ENCODE results near the gene AOC1. TPM values are rescaled to one million over a fixed set of nuclear protein-coding genes. Genes with fewer than 3 reads are reported as not detected.
A peak's percentile ranks its signal among the peaks of the same experiment; 100 is the strongest.

Gene AOC1
- total RNA-seq, 1 donor from 2014 or later = 0.96 TPM

DNA sequence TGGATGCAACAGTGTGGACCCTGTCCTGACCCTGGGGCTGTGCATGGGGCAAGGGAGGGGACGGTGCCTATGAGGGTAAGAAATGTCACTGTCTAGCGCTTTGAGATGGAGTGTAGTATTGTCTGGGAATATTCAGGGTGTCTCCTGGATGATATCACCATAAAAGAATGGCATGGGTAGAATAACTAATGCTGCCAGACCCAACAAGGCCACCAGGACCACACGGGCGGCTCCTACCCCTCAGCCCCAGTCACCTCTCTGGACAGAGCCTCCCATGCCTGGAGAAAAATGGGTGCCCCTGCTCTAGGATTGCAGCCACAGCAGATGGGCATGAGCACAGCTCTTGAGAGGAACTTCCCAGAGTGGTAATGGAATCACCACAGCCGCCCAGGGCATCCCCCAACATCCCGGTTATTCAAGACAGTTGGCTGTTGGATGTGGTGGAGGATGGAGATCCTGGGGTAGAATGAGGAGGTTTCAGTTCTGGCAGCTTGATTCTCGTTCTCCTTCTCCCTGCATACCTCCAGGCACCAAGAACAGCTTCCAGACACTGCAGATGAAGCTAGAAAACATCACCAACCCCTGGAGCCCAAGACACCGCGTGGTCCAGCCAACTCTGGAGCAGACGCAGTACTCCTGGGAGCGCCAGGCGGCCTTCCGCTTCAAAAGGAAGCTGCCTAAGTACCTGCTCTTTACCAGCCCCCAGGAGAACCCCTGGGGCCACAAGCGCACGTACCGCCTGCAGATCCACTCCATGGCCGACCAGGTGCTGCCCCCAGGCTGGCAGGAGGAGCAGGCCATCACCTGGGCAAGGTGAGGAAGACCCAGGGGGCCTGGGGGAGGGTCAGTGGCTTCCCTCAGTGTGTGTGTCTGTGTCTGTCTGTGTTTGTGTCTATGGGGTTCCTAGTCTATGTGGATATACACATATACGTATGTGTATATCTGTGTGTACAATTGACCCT lies 6.2 kb downstream of the AOC1 start:
- no peak for DNase-seq (ENCODE audit: low spot score)

DNA sequence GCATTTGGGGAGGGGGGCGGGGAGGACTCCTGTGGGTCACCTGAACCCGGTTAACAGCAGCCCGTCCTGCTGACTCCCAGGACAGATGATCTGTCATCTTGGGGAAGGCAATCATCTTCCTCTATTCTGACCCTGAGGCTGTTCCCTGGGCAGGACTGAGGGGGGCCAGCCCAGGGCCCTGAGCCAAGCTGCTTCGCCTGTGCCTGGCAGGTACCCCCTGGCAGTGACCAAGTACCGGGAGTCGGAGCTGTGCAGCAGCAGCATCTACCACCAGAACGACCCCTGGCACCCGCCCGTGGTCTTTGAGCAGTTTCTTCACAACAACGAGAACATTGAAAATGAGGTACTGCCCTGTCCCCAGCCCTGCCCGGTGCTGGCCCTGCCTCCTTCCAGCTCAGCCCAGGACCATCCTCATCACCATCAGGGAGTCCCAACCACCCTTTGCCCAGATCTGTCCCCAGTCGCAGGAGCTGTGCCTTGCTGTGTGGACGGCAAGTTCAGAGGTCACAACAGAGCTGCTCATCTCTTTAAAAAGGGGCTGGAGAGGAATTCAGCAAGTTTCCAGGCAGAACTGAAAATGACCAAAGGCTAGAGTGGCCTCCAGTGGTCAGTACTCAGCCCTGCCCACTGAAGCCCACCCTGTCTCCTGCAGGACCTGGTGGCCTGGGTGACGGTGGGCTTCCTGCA lies 8.1 kb downstream of the AOC1 start:
- no peak for DNase-seq (ENCODE audit: low spot score)

DNA sequence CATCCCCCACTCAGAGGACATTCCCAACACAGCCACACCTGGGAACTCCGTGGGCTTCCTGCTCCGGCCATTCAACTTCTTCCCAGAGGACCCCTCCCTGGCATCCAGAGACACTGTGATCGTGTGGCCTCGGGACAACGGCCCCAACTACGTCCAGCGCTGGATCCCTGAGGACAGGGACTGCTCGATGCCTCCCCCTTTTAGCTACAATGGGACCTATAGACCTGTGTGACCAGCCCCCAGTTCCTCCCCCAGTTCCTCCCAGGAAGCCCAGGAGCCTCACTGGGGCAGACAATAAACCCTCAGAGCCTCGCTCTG lies 8.6 kb downstream of the AOC1 start:
- DNase-seq (ENCODE audit: low spot score) = no peak

DNA sequence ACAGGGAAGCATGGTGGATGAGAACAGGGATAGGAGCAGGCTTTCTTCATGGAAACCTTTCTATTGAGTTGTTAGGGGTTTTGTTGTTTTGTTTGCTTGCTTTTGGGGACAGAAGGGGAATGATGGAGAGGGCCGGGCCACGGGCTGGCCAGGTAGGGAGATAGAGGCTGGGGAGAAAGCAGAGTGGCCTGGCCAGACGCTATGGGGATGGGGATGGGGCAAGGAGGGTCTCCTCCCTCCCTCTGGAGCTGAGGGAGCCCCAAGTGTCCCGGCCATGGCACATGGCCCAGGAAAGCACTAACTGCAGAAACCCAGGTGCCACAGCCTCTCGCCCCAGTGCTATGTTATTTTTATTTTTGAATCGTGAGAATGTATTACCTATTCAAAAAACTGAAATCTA lies 10.0 kb downstream of the AOC1 start:
- no peak for DNase-seq (ENCODE audit: low spot score)

DNA sequence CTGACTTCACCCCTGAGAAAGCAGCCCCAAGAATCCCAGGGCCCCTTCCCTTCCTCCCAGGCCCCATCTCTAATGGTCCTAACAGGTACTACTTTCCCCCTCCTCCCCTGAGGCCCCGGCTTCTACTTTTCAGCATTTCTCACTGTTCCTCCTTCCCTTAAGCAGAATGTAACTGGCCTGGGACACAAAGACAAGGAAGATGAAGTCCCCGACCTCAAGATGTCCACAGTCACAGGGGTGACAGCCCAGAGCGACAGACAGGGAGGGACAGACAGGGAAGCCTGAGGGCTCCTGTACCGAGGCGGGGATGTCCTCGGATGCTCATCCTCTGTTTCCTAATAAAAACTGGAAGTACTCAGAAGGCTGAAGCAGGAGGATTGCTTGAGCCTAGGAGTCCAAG lies 11.6 kb downstream of the AOC1 start:
- no peak for DNase-seq (ENCODE audit: low spot score)

DNA sequence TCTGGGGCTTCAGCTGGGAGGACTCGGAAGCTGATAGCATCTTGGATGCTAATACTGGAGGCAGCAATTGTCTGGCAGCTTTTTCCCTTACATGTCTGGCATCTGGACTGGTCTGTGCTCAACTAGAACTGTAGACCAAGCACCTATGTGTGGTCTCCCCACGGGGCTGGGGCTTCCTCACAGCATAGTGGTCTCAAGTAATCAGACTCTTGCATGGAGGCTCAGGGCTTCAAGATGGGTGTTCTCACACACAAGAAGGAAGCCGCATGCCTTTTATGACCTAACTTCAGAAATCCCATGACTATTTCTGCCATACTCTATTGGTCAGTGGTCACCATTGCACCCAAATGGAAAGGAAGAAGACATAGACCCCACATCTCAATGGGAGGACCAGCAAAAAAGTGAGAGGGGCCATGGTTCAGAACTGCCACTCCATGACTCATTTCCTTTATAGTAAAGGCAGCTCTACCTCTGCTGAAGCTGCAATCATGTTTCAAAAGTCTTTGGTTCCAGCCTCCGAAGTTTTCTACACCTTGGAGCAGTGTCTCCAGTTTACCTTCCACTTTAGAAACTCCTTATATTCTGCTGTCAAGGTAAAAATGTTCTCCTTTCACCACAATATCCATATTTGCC lies 14.7 kb downstream of the AOC1 start:
- no peak for DNase-seq (ENCODE audit: low spot score)

DNA sequence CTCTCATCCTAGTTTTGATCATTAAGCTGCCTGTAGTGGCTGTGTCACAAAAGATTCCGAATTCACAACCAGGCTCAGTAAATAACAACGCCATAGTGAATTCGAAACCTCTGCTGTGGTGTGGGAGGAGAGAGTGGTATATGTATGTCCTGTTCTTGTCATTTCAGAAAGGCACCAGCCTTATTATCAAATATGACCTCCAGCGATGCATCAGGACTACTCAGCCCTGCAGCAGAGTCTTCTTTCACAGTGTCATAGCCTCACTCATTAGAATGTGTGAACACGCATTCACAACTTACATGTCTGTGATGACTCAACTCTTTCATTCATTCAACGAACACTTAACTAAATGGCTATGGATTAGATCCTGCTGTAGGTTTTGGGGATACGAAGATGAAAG lies 15.3 kb downstream of the AOC1 start:
- DNase-seq (ENCODE audit: low spot score) = no peak

DNA sequence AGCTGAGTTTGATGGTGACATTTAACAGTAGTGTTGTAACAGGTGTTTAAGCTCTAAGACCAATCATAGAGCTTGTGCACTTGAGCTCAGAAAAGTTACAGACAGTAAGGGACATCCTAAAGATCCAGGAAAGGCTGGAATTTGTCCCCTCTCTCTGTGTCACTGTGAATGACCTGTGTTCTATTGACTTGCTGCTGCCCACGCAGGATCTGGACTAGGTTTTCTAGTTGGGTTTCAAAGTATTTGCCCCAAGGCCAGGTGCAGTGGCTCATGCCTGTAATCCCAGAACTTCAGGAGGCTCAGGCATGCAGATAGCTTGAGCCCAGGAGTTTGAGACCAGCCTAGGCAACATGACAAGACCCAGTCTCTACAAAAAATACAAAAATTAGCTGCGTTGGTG lies 17.1 kb downstream of the AOC1 start:
- DNase-seq (ENCODE audit: low spot score) = no peak

DNA sequence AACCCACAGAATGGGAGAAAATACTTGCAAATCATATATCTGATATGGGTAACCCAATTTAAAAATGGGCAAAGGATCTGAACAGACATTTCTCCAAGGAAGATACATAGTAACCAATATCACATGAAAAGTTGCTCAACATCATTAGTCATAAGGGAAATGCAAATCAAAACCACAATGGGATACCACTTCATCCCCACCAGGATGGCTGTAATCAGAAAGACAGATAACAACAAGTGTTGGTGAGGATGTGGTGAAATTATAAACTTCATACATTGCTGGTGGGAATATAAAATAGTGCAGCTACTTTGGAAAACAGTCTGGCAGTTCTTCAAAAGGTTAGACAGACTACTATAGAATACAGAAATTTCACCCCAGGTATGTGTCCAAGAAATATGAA lies 19.3 kb downstream of the AOC1 start:
- no peak for DNase-seq (ENCODE audit: low spot score)

DNA sequence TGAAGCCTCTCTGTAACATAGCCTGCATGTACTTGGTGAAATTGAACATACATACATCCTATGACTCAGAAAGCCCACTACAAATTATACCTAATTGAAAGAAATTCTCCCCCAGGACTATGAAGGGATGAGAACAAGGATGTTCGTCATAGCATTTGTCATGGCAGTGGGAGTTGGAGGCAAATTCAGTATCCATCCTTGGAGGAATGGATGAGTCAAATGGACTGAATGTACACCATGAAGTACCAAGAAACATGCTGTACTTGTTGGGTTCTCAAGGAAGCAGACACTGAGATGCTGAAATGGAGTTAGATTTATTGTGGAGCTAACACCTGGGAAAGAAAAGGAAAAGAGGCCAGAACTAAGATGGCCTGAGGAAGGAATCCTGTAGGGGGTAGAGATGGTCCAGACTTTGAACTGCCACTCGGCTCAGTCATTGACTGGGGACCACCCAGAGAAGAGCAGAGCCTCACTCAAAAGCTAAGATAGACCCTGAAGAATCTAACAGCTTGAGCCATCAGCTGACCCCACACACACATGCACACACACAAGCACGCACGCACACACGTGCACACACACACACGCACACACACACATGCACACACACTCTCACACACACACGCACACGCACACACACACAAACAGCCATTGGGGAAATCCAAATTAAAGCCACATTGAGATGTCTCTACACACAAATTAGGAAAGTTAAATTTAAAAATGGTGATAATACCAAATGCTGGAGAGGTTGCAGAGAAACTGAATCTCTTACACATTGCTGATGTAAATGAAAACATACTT lies 22.3 kb downstream of the AOC1 start:
- DNase-seq (ENCODE audit: low spot score) = no peak

DNA sequence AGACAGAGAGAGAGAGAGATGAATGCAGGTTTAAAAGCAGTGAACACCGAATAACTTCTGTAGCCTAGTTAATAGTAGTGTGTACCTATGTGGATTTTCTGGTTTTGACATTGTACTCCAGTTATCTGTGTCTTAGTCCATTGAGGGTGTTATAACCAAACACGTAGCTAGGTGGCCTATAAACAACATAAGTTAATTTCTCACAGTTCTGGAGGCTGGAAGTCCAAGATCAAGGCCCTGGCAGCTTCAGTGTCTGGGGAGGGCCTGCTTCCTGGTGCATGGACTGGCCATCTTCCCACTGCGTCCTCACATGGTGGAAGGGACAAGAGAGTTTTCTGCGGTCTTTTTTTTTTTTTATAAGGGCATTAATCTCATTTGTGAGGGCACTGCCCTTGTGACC lies 23.5 kb downstream of the AOC1 start:
- DNase-seq (ENCODE audit: low spot score) = no peak

DNA sequence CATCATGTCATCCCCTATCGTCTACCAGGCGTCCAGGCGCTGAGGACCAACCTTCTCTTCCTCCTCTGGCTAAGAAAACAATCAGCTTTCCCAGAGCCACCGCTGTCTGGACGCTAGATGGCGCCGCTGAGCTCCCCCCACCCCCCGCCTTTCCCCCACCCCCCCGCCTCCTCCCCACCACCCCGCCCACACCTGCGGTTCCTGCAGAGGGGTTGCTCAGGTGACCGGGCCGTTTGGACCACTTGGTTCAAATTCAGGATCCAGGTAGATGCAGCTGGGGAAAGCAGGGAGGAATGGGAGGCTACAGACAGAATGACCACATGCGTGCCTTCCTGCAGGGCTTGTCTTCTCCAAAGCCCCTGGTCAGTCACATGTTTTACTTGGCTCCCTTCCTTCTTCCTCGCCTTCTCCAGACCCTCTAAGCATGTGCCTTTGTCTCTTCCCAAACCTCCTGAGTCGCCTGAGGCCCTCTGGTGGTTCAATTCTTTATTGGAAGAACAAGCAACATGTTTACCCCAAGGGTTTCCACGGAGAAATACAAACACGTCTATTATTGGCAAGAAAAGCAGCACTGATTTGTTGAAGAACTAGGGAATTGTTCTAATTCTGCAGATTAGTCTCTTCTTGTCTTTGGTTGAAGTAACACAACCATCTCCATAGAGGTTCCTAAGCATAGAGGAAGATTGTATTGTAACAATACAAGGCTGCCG lies 24.7 kb downstream of the AOC1 start:
- DNase-seq (ENCODE audit: low spot score) = peak; percentile 96

DNA sequence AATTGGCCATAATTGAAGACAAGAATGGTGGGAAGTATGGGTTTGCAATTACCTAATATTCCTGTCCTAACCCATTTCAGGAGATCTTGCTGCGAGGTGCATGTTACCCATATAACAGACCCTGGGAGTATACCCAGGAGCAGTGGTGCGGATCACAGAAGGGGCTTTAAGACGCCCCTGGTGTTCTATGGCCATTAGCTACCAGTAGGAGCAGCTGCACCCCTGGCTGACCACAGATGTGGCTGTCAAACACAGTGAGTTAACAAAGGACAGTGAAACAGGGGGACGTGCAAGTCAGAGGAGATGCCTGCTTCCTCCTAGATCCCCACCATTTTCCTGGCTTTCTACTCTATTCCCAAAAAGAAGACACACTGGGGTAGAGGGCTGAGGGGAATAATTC lies 25.2 kb downstream of the AOC1 start:
- no peak for DNase-seq (ENCODE audit: low spot score)

DNA sequence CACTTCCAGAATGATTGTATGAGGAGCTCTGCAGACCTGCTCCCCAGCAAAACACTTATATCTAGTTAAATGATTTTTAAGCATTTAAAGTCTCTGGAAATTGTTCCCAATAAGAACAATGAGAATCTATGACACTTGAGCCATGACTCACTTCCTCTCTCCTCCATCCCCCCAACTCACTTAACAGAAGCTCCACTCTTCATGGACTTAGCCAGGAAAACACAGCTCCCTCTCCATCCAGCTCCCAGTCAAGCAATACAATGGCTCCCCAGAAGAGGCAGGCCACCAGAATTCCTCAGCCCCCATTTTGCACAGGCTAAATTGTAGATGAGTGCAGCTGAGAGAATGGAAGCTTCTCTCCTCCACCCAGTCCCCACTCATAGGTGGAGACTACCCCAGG lies 27.0 kb downstream of the AOC1 start:
- no peak for DNase-seq (ENCODE audit: low spot score)

DNA sequence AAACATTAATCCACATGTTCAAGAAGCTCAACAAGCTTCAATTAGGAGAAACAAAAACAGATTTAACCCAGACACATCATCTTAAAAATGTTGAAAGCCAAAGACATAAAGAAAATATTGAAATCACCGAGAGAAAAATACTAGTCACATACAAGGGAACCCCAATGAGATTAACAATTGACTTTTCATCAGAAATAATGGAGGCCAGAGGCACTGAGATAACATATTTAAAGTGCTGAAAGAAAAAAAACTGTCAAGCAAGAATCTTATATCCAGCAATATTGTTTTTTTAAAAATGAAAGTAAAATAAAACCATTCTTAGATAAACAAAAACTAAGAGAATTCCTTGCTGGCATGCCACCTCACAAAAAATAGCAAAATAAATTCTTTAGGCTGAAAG lies 28.9 kb downstream of the AOC1 start:
- DNase-seq (ENCODE audit: low spot score) = no peak

DNA sequence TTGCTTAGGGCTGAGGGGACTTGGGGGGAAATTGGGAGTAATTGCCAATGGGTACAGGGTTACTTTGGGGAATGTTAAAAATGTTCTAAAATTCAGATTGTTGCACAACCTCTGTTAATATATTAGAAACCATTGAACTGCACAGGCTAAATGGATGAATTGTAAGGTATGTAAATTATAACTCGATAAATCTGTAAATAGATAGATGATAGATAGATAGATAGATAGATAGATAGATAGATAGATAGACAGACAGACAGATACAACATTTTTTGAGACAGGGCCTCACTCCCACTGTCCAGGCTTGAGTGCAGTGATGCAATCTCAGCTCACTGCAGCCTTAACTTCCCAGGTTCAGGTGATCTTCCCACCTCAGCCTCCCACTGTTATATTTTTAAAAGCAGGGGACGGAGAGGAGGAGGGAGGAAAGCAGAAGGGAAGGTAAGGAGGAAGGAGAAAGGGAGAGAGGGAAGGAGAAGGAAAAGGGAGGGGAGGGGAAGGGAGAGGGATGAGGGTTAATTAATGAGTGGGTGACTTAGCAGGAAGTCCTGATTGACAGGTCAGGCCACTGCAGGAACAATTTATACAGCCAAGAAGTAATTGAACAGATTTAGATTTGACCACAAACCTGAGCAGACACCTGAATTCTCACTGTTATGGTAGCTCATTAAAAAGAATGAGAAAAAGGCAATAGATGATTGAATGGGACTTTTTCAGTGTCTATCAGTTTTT lies 38.7 kb downstream of the AOC1 start:
- no peak for DNase-seq (ENCODE audit: low spot score)

DNA sequence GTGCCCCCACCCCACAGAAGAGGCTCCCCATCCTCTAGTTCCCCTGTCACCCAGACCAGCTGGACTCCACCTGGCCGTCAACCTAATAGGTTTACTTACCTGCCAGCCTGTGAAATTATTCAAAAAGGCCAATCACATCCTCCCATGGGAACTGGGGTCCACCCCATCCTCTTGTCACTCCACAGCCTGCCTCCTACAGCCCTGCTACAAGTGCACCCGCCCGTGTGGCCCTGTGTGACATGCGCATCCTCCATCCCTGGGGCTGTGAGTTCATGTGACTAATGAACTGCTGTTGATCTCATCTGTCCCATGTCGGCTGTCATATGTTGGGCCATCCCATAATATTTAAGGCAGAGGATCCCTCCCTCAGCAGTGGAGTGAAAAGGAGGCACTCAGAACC lies 39.4 kb downstream of the AOC1 start:
- no peak for DNase-seq (ENCODE audit: low spot score)

DNA sequence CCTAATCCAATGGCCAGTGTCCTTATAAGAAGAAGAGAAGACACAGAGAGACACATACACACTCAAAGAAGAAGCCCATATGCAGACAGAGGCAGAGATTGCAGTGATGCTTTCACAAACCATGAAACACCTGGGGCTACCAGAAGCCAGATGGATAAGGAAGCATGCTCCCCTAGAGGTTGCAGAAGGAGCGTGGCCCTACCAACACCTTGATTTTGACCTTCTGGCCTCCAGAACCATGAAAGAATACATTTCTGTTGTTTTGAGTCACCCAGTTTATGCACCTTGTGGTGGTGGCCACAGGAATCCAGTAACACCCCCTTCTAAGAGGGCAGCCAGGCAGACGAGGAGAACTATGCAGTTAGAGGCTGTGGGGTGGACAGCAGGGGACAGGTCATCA lies 43.5 kb downstream of the AOC1 start:
- DNase-seq (ENCODE audit: low spot score) = no peak

DNA sequence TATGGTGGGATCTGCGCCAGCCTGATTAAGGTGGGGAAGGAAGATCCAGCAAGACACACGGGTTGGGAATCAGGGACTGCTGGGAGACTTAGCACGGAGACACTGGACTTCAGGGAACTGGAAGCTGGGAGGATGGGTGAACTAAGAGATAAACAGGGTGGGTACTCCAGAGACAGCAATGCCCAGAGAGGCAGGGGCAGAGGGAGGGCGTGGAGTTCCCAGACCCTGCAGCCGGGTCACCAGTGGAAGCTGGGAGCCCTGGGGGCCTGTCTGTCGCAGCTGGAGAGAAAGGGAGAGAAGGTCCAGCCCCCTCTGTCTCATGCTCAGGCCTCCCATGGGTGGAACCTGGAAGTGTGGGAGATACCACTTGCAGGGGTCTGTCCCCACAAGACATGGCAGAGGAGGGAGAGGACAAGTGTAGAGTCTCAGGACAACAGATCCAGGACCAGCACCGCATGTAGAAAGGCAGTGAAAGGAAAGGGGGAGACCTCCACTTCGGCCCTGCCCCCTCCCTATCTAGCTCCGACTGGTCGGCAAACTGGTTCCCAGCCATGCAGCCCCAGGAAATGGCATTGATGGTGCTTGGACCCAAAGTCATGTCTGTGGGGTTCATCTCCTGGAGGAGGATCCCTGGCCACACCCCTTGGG lies 44.4 kb downstream of the AOC1 start:
- no peak for DNase-seq (ENCODE audit: low spot score)

Measured in umbilical cord (tissue), 2 donors.